ENCODE data around the gene GABRG3.

DNA sequence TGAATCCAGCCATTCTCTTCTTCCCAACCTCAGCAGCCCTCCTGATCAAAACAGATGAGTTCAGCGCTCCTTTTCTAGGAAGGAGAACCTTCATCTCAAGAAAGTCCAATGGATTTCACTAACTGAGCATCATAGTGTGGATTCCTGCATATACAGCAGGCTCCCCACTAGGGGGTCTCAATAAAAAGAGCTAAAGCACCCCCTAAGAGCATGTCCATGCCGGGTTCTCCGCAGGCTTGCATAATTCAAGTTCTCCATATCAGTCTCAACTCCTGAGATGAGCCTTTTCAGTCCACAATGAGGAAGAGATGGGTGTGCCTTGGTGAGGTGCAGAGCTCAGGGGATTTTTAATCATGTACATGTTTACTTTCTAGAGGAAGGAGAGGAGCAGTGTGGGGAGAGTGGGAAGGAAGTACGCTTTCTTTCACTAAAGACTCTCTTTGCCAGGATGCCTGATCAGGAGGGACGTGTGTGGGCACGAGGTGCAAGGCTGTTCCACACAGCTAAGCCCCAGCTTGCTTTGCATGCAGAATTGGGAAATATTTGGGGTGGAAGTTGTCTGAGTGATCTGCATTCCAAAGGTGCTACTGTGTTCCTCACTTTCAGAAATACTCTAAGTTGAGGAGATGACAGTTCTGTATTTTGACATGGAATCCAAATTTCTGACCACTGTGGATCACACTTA lies 564.6 kb downstream of the GABRG3 start:
- TF ChIP-seq POLR2A (IDR thresholded peaks at IDR 0.05; ENCODE audit: low read depth, low read length) (no peak), MAFK (IDR thresholded peaks at IDR 0.05; ENCODE audit: low read depth, low read length) (no peak), RFX5 (IDR thresholded peaks at IDR 0.05; ENCODE audit: low read depth, low read length) (no peak), FOS (IDR thresholded peaks at IDR 0.05; ENCODE audit: low read depth, low read length) (no peak), MAZ (IDR thresholded peaks at IDR 0.05; ENCODE audit: borderline replicate concordance, low read depth, low read length) (no peak), MXI1 (IDR thresholded peaks at IDR 0.05; ENCODE audit: borderline replicate concordance, low read depth, low read length) (no peak), BHLHE40 (IDR thresholded peaks at IDR 0.05; ENCODE audit: low read depth, low read length) (no peak), RCOR1 (IDR thresholded peaks at IDR 0.05; ENCODE audit: insufficient replicate concordance, low read length) (no peak)
- TF ChIP-seq, protein P1, sequence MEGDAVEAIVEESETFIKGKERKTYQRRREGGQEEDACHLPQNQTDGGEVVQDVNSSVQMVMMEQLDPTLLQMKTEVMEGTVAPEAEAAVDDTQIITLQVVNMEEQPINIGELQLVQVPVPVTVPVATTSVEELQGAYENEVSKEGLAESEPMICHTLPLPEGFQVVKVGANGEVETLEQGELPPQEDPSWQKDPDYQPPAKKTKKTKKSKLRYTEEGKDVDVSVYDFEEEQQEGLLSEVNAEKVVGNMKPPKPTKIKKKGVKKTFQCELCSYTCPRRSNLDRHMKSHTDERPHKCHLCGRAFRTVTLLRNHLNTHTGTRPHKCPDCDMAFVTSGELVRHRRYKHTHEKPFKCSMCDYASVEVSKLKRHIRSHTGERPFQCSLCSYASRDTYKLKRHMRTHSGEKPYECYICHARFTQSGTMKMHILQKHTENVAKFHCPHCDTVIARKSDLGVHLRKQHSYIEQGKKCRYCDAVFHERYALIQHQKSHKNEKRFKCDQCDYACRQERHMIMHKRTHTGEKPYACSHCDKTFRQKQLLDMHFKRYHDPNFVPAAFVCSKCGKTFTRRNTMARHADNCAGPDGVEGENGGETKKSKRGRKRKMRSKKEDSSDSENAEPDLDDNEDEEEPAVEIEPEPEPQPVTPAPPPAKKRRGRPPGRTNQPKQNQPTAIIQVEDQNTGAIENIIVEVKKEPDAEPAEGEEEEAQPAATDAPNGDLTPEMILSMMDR (conservative IDR thresholded peaks at IDR 0.05; ENCODE audit: low read depth, low read length), result no peak
- TF ChIP-seq, protein P2, sequence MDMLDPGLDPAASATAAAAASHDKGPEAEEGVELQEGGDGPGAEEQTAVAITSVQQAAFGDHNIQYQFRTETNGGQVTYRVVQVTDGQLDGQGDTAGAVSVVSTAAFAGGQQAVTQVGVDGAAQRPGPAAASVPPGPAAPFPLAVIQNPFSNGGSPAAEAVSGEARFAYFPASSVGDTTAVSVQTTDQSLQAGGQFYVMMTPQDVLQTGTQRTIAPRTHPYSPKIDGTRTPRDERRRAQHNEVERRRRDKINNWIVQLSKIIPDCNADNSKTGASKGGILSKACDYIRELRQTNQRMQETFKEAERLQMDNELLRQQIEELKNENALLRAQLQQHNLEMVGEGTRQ (IDR thresholded peaks at IDR 0.05; ENCODE audit: low read depth, low read length), result no peak

All from IMR-90 (cell line).